K562 (cell line): ENCODE measurements around the gene RNU6-1. TPM values are rescaled to one million over a fixed set of nuclear protein-coding genes. Genes with fewer than 3 reads are reported as not detected.

Source experiments
- ATAC-seq: fragments of 200-7000 bp; cut with Tn5 transposase; 3 replicates; pipeline ENCODE4 v1.9.1; 2020; ENCODE audit warnings: moderate library complexity
- BruUV-seq: library from RNA; stranded (reverse); fragments of 400-500 nt; replicated peaks from 2 replicates; lab custom pipeline; 2021; lab: Mats Ljungman, UMichigan
- CTCF ChIA-PET: fragments of 300-600 bp; formaldehyde crosslinking; extraction: SDS; loops from one replicate; lab custom pipeline; 2021; ENCODE audit warnings: low intra/inter-chr PET ratio; lab: Yijun Ruan, JAX
- POLR2A ChIA-PET: fragments of 300-600, 350-650 bp; sonication (Branson Sonifier 250); formaldehyde crosslinking; extraction: SDS; loops from one replicate; lab custom pipeline; 2021; ENCODE audit warnings: antibody characterized with exemption, inconsistent platforms; lab: Yijun Ruan, JAX
- DNase-seq, 4 experiments: peaks; one replicate each; pipeline versions ENCODE4 v3.0.0 to v3.0.0-alpha.2; 2011 to 2018; ENCODE audit warnings: low spot score in 3 of 4, mixed read lengths in 3 of 4; ENCODE audit errors: extremely low read depth in 1 of 4
- FAIRE-seq: peaks from 2 replicates; lab custom pipeline; 2011; peaks lifted over from hg19 to GRCh38; lab: Jason Lieb, UNC
- H2AFZ ChIP-seq: 2 replicates; pipeline ENCODE4 v1.6.0; 2011; ENCODE audit warnings: low read depth, low read length, control low read depth, inconsistent platforms
- H3K27ac ChIP-seq: fragments of 200-600 bp; 3 replicates; pipeline ENCODE4 v1.8.0; 2011; ENCODE audit warnings: low read depth, mild to moderate bottlenecking, control low read depth, inconsistent platforms, low read length, moderate library complexity, mixed read lengths; ENCODE audit errors: extremely low read depth
- H3K27me3 ChIP-seq, 2 experiments: fragments of 300-600 bp in 1 of 2; 2 replicates in 1 of 2; 3 replicates in 1 of 2; pipeline versions ENCODE4 v1.6.0 to v1.8.0; 2011; ENCODE audit warnings: inconsistent platforms in 2 of 2, low read length in 2 of 2, mild to moderate bottlenecking in 1 of 2, mixed read lengths in 1 of 2, moderate library complexity in 1 of 2; ENCODE audit not compliant: control insufficient read depth in 2 of 2, insufficient read depth in 2 of 2
- H3K36me3 ChIP-seq: fragments of 300-600 bp; 3 replicates; pipeline ENCODE4 v1.8.0; 2011; ENCODE audit warnings: mild to moderate bottlenecking, low read length, inconsistent platforms; ENCODE audit not compliant: control insufficient read depth, insufficient read depth
- H3K4me1 ChIP-seq, 2 experiments: fragments of 200-600 bp in 1 of 2; replicated peaks in 1 of 2; 2 replicates in 1 of 2; 3 replicates in 1 of 2; pipeline versions ENCODE4 v1.5.1 to v1.8.0; 2011; ENCODE audit warnings: inconsistent platforms in 2 of 2, low read length in 2 of 2, mild to moderate bottlenecking in 1 of 2, mixed read lengths in 1 of 2, moderate library complexity in 1 of 2; ENCODE audit not compliant: control insufficient read depth in 2 of 2, insufficient read depth in 2 of 2
- H3K4me2 ChIP-seq: 2 replicates; pipeline ENCODE4 v1.6.1; 2011; ENCODE audit warnings: low read length, control low read depth, inconsistent platforms, mixed read lengths; ENCODE audit not compliant: insufficient read depth
- H3K4me3 ChIP-seq: fragments of 200-600 bp; sonication (generic), shearing (Covaris generic); 2 replicates; pipeline ENCODE4 v1.5.1; 2016; ENCODE audit warnings: control low read depth, inconsistent platforms
- H3K79me2 ChIP-seq: fragments of 200-600 bp; 3 replicates; pipeline ENCODE4 v1.8.0; 2011; ENCODE audit warnings: low read length, inconsistent platforms; ENCODE audit not compliant: control insufficient read depth, insufficient read depth
- H3K9ac ChIP-seq, 2 experiments: 2 replicates each; pipeline versions ENCODE4 v1.6.0 to v1.6.1; 2011; ENCODE audit warnings: low read depth in 2 of 2, low read length in 2 of 2, control low read depth in 1 of 2, inconsistent platforms in 1 of 2, mild to moderate bottlenecking in 1 of 2, mixed read lengths in 1 of 2; ENCODE audit not compliant: insufficient read depth in 1 of 2
- H3K9me1 ChIP-seq: one replicate; pipeline ENCODE4 v1.6.0; 2011; ENCODE audit warnings: inconsistent platforms, mild to moderate bottlenecking, low read length, moderate library complexity; ENCODE audit not compliant: control insufficient read depth, insufficient read depth
- H3K9me3 ChIP-seq: replicated peaks from 2 replicates; pipeline ENCODE4 v1.5.1; 2011; ENCODE audit warnings: low read depth, low read length, inconsistent platforms; ENCODE audit not compliant: control insufficient read depth, insufficient read depth
- H4K20me1 ChIP-seq: replicated peaks from 2 replicates; pipeline ENCODE4 v1.6.1; 2011; ENCODE audit warnings: low read length, inconsistent platforms, mixed read lengths; ENCODE audit not compliant: control insufficient read depth, insufficient read depth
- CHD4 ChIP-seq: fragments of 200-600 bp; sonication (generic); IDR thresholded peaks from 3 replicates; pipeline ENCODE4 v1.6.1; 2012; ENCODE audit warnings: low read depth, mild to moderate bottlenecking, mixed read lengths, low read length, inconsistent platforms; ENCODE audit not compliant: insufficient read depth, insufficient replicate concordance, poor library complexity, severe bottlenecking
- KLF16 ChIP-seq: IDR thresholded peaks from 2 replicates; pipeline ENCODE4 v1.6.1; 2016; ENCODE audit warnings: antibody characterized with exemption
- MTA3 ChIP-seq: fragments of 450-650 bp; formaldehyde crosslinking; IDR thresholded peaks from 2 replicates; pipeline ENCODE4 v1.6.1; 2017; ENCODE audit warnings: mild to moderate bottlenecking, borderline replicate concordance
- NONO ChIP-seq, 2 experiments: fragments of 200-400 bp in 1 of 2; fragments of 450-650 bp in 1 of 2; formaldehyde crosslinking in 1 of 2; IDR thresholded peaks; 2 replicates each; pipeline ENCODE4 v1.6.1; 2017; ENCODE audit warnings: low read depth in 2 of 2, mild to moderate bottlenecking in 2 of 2, moderate library complexity in 2 of 2, low read length in 1 of 2
- ZNF384 ChIP-seq: IDR thresholded peaks from 2 replicates; pipeline ENCODE4 v1.6.1; 2012; ENCODE audit warnings: low read depth, low read length, improper control_type of control experiment
- WGBS: fragments of 100-300 bp; shearing (Covaris generic); methylation state at CpG from one replicate; pipeline ENCODE4 v1.1.6; 2016; ENCODE audit warnings: low coverage, mixed read lengths; ENCODE audit not compliant: insufficient coverage; ENCODE audit errors: missing lambda C conversion rate; 5-methylcytosine and 5-hydroxymethylcytosine counted together
- in situ Hi-C: fragments of 300-500 bp; cut with MboI; formaldehyde crosslinking; loops from 4 replicates; pipeline ENCODE4 v1.15.0; 2018; ENCODE audit warnings: inconsistent platforms, mixed read lengths
- intact Hi-C: fragments of 100-400 bp; cut with micrococcal nuclease; formaldehyde crosslinking; loops from 2 replicates; pipeline ENCODE4 v1.14.2; 2022
- polyA plus RNA-seq, 8 experiments: library from polyadenylated mRNA; depleted of rRNA in 4 of 8; stranded (reverse) in 5 of 8; unstranded in 3 of 8; fragments of >200 nt; fragmentation: Nextera tagmentation in 2 of 8; fragmentation: Illumina TruSeq in 1 of 8; extraction: Ambion mirVana in 2 of 8; extraction: Trizol in 1 of 8; gene quantifications; 2 replicates each; pipeline versions ENCODE4 v1.2.1 to v1.2.3, GENCODE V29; 2011 to 2014; ENCODE audit warnings: inconsistent platforms in 1 of 8, missing spikeins in 1 of 8
- total RNA-seq, 7 experiments: library from RNA; depleted of rRNA in 6 of 7; stranded (reverse); fragments of >200 nt in 6 of 7; fragmentation: Illumina TruSeq in 2 of 7; extraction: Trizol in 2 of 7; gene quantifications; 2 replicates each; pipeline versions ENCODE4 v1.2.1 to v1.2.3, GENCODE V29; 2011 to 2021; ENCODE audit warnings: low replicate concordance in 1 of 7
- TF ChIP-seq, protein P1 (sequence below): fragments of 450-650 bp; formaldehyde crosslinking; IDR thresholded peaks from 2 replicates; pipeline ENCODE4 v1.4.0; 2020; ENCODE audit warnings: mild to moderate bottlenecking, moderate library complexity

Gene RNU6-1
- total and polyA plus RNA-seq, 9 of the 15 experiments (the other 6 are each of a cell fraction or from before 2014, with no cell fraction given) = not detected

DNA sequence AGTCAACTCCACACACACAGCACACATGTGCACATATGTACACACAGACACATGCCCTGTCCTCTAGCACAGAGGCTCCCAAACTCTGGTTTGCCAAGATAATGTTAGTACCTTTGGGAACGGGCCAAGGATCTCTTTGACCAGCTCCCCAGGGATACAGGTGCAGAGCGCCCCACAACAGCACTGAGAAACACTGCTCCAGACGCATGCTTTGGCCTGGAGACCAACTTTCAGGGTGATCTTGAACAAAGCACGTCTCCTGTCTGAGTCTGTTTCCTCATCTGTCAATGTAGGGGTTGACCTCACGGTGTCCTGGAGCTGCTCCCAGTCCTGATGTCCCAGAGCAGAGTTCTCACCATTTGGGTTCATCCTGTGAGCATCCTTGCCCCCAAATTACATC is 30.4 kb downstream of the RNU6-1 start:
- H3K4me1 ChIP-seq = peaks cover 3 to 22% of the 10 kb centered on the region in 2 experiments
- H3K9me3 ChIP-seq = no peaks in the 10 kb centered on the region
- DNase-seq (no peak), FAIRE-seq (no peak), ATAC-seq (peak; percentile 16)
- intact Hi-C loops (no loop called here), in situ Hi-C loops (no loop called here)
- ChIA-PET POLR2A (interaction anchor here (0.7 to 1.4 kb wide), 2 partner anchors 12 to 98 kb away, joined by 3 to 6 read pairs; no protein-coding TSS in a partner anchor), CTCF (no interaction called here)
- no peak overlapping the region for H3K9ac ChIP-seq
- H2AFZ ChIP-seq = no peak overlapping the region
- H3K27me3 ChIP-seq = peaks cover 3 to 17% of the 10 kb centered on the region in 2 experiments; a peak in 2 of 5 replicates
- H3K9me1 ChIP-seq = peaks cover 5% of the 10 kb centered on the region
- H3K79me2 ChIP-seq = no peaks in the 10 kb centered on the region
- no peak overlapping the region for H3K27ac ChIP-seq
- H3K36me3 ChIP-seq = no peaks in the 10 kb centered on the region
- H3K4me3 ChIP-seq = no peak overlapping the region
- no TSS peak for BruUV-seq
- 0 out of 2 replicates have a peak, but pooled peaks cover 6% of the 10 kb centered on the region for H4K20me1 ChIP-seq
- 31% methylated on average over 5 of the region's 5 CpGs for WGBS
- H3K4me2 ChIP-seq = no peak overlapping the region
- TF ChIP-seq NONO (IDR thresholded peaks at IDR 0.05; ENCODE audit: low read depth in 2 of 2, low read length in 1 of 2) = no peak
- TF ChIP-seq ZNF384 = no peak
- no peak for TF ChIP-seq CHD4
- no peak for TF ChIP-seq MTA3
- TF ChIP-seq KLF16 = no peak
- TF ChIP-seq, protein P1, sequence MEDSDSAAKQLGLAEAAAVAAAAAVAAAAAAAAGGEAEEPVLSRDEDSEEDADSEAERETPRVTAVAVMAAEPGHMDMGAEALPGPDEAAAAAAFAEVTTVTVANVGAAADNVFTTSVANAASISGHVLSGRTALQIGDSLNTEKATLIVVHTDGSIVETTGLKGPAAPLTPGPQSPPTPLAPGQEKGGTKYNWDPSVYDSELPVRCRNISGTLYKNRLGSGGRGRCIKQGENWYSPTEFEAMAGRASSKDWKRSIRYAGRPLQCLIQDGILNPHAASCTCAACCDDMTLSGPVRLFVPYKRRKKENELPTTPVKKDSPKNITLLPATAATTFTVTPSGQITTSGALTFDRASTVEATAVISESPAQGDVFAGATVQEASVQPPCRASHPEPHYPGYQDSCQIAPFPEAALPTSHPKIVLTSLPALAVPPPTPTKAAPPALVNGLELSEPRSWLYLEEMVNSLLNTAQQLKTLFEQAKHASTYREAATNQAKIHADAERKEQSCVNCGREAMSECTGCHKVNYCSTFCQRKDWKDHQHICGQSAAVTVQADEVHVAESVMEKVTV (CRISPR knock-in tag) = no peak
